HEK293 (cell line): Measurements from ENCODE around the gene GOLGA8N.

Experiments
- CTCF ChIA-PET: fragments of 350-600 bp; formaldehyde crosslinking; extraction: SDS; loops from one replicate; lab custom pipeline; 2021; ENCODE audit warnings: antibody characterized with exemption; lab: Yijun Ruan, JAX
- POLR2A ChIA-PET: fragments of 300-600 bp; formaldehyde crosslinking; extraction: SDS; loops from one replicate; lab custom pipeline; 2020; ENCODE audit warnings: antibody characterized with exemption, inconsistent platforms; lab: Yijun Ruan, JAX
- H3K27ac ChIP-seq: fragments of 200-500 bp; sonication (Bioruptor generic); 2 replicates; pipeline ENCODE4 v1.5.1; 2014; ENCODE audit warnings: low read depth, low read length, control low read depth, inconsistent platforms; ENCODE audit errors: extremely low read depth
- H3K36me3 ChIP-seq, 2 experiments: fragments of 200-500 bp in 1 of 2; sonication (Bioruptor generic) in 1 of 2; 1 replicate in 1 of 2; 2 replicates in 1 of 2; pipeline ENCODE4 v1.5.1; 2014 to 2017; ENCODE audit warnings: inconsistent platforms in 2 of 2, low read length in 2 of 2; ENCODE audit not compliant: control insufficient read depth in 2 of 2, insufficient read depth in 1 of 2
- H3K4me1 ChIP-seq: fragments of 200-500 bp; sonication (Bioruptor generic); 2 replicates; pipeline ENCODE4 v1.5.1; 2014; ENCODE audit warnings: mild to moderate bottlenecking, low read length, inconsistent platforms; ENCODE audit not compliant: control insufficient read depth, insufficient read depth
- H3K4me3 ChIP-seq: 2 replicates; pipeline ENCODE4 v1.5.1; 2011; ENCODE audit warnings: low read depth, mild to moderate bottlenecking, control low read depth, low read length, moderate library complexity
- H3K9me3 ChIP-seq: fragments of 200-500 bp; sonication (Bioruptor generic); 2 replicates; pipeline ENCODE4 v1.5.1; 2014; ENCODE audit warnings: low read depth, low read length, inconsistent platforms; ENCODE audit not compliant: control insufficient read depth, insufficient read depth
- GLI2 ChIP-seq: fragments of 450-650 bp; formaldehyde crosslinking; IDR thresholded peaks from 2 replicates; pipeline ENCODE4; 2017; ENCODE audit warnings: missing biosample characterization, missing genetic modification characterization, low read depth, borderline replicate concordance
- HOXC10 ChIP-seq: sonication (generic); formaldehyde crosslinking; IDR thresholded peaks from 2 replicates; pipeline ENCODE4 v1.8.1; 2023; ENCODE audit warnings: mild to moderate bottlenecking, missing genetic modification reagents
- IKZF3 ChIP-seq: fragments of 450-650 bp; IDR thresholded peaks from 2 replicates; pipeline ENCODE4 v1.5.0; 2018; ENCODE audit warnings: missing biosample characterization, mild to moderate bottlenecking, missing genetic modification characterization, moderate library complexity
- KLF16 ChIP-seq: fragments of 450-650 bp; formaldehyde crosslinking; IDR thresholded peaks from 2 replicates; pipeline ENCODE4 v1.5.1; 2017; ENCODE audit warnings: missing biosample characterization, missing genetic modification characterization
- KLF7 ChIP-seq: fragments of 450-650 bp; formaldehyde crosslinking; IDR thresholded peaks from 2 replicates; pipeline ENCODE4 v1.5.1; 2016; ENCODE audit warnings: missing biosample characterization, missing genetic modification characterization, borderline replicate concordance
- MEIS1 ChIP-seq: sonication (generic); formaldehyde crosslinking; IDR thresholded peaks from 2 replicates; pipeline ENCODE4 v1.8.1; 2022; ENCODE audit warnings: missing genetic modification reagents, mild to moderate bottlenecking, borderline replicate concordance
- ZBTB10 ChIP-seq: fragments of 450-650 bp; formaldehyde crosslinking; IDR thresholded peaks from 2 replicates; pipeline ENCODE4 v1.5.1; 2016; ENCODE audit warnings: missing biosample characterization, missing genetic modification characterization
- ZBTB11 ChIP-seq: fragments of 450-650 bp; formaldehyde crosslinking; conservative IDR thresholded peaks from 2 replicates; pipeline ENCODE4 v1.5.1; 2016; ENCODE audit warnings: low read depth, missing biosample characterization, missing genetic modification characterization
- ZNF114 ChIP-seq: fragments of 450-650 bp; formaldehyde crosslinking; IDR thresholded peaks from 2 replicates; pipeline ENCODE4 v1.5.0; 2017; ENCODE audit warnings: missing biosample characterization, missing genetic modification characterization
- ZNF157 ChIP-seq: fragments of 450-650 bp; formaldehyde crosslinking; IDR thresholded peaks from 2 replicates; pipeline ENCODE4 v1.5.1; 2016; ENCODE audit warnings: missing biosample characterization, missing genetic modification characterization
- ZNF19 ChIP-seq: fragments of 450-650 bp; formaldehyde crosslinking; IDR thresholded peaks from 2 replicates; pipeline ENCODE4; 2016; ENCODE audit warnings: missing biosample characterization, missing genetic modification characterization, low read depth
- ZNF311 ChIP-seq: fragments of 450-650 bp; formaldehyde crosslinking; IDR thresholded peaks from 2 replicates; pipeline ENCODE4 v1.5.1; 2017; ENCODE audit warnings: missing biosample characterization, missing genetic modification characterization, borderline replicate concordance
- ZNF324 ChIP-seq: fragments of 450-650 bp; formaldehyde crosslinking; IDR thresholded peaks from 2 replicates; pipeline ENCODE4 v1.5.1; 2016; ENCODE audit warnings: missing biosample characterization, missing genetic modification characterization
- ZNF341 ChIP-seq: fragments of 450-650 bp; formaldehyde crosslinking; IDR thresholded peaks from 2 replicates; pipeline ENCODE4; 2016; ENCODE audit warnings: low read depth, missing biosample characterization, missing genetic modification characterization
- ZNF404 ChIP-seq: fragments of 450-650 bp; formaldehyde crosslinking; IDR thresholded peaks from 2 replicates; pipeline ENCODE4 v1.5.1; 2017; ENCODE audit warnings: missing biosample characterization, missing genetic modification characterization
- ZNF416 ChIP-seq: fragments of 450-650 bp; formaldehyde crosslinking; IDR thresholded peaks from 2 replicates; pipeline ENCODE4 v1.5.1; 2016; ENCODE audit warnings: missing biosample characterization, missing genetic modification characterization
- ZNF433 ChIP-seq: fragments of 450-650 bp; formaldehyde crosslinking; IDR thresholded peaks from 2 replicates; pipeline ENCODE4 v1.5.1; 2016; ENCODE audit warnings: missing biosample characterization, missing genetic modification characterization, low read depth
- ZNF488 ChIP-seq: fragments of 450-650 bp; formaldehyde crosslinking; IDR thresholded peaks from 2 replicates; pipeline ENCODE4 v1.5.1; 2016; ENCODE audit warnings: missing biosample characterization, missing genetic modification characterization
- ZNF518A ChIP-seq: fragments of 450-650 bp; formaldehyde crosslinking; conservative IDR thresholded peaks from 2 replicates; pipeline ENCODE4 v1.5.1; 2016; ENCODE audit warnings: low read depth, missing biosample characterization, missing genetic modification characterization
- ZNF530 ChIP-seq: fragments of 450-650 bp; formaldehyde crosslinking; IDR thresholded peaks from 2 replicates; pipeline ENCODE4 v1.5.1; 2016; ENCODE audit warnings: low read depth, missing biosample characterization, missing genetic modification characterization
- ZNF549 ChIP-seq: fragments of 450-650 bp; IDR thresholded peaks from 2 replicates; pipeline ENCODE4 v1.5.1; 2018; ENCODE audit warnings: missing biosample characterization, missing genetic modification characterization, mild to moderate bottlenecking, inconsistent platforms, moderate library complexity
- ZNF571 ChIP-seq: fragments of 450-650 bp; formaldehyde crosslinking; IDR thresholded peaks from 2 replicates; pipeline ENCODE4 v1.5.0; 2017; ENCODE audit warnings: missing biosample characterization, missing genetic modification characterization
- ZNF654 ChIP-seq: fragments of 450-650 bp; formaldehyde crosslinking; IDR thresholded peaks from 2 replicates; pipeline ENCODE4 v1.5.1; 2016; ENCODE audit warnings: low read depth, missing biosample characterization, missing genetic modification characterization
- ZNF76 ChIP-seq: fragments of 450-650 bp; formaldehyde crosslinking; IDR thresholded peaks from 2 replicates; pipeline ENCODE4; 2016; ENCODE audit warnings: low read depth, missing biosample characterization, missing genetic modification characterization, borderline replicate concordance
- ZNF785 ChIP-seq: fragments of 450-650 bp; formaldehyde crosslinking; IDR thresholded peaks from 2 replicates; pipeline ENCODE4 v1.5.1; 2016; ENCODE audit warnings: missing biosample characterization, missing genetic modification characterization

Gene GOLGA8N

GRCh38 chr15:32636908-32637567, 43.8 kb downstream of the GOLGA8N start:
- no peaks in the 10 kb centered on the region for H3K4me1 ChIP-seq
- H3K9me3 ChIP-seq, result no peaks in the 10 kb centered on the region
- CTCF ChIA-PET, result interaction anchor here (0.7 kb wide), 1 partner anchor 76 kb away, joined by 3 read pairs; no protein-coding TSS in a partner anchor
- TF ChIP-seq ZNF19 (tag by site-specific recombination) (no peak), KLF16 (tag by site-specific recombination) (no peak), ZNF433 (tag by site-specific recombination) (no peak), ZNF157 (no peak), ZNF114 (tag by site-specific recombination) (no peak), ZNF654 (tag by site-specific recombination) (no peak), ZNF518A (no peak), HOXC10 (no peak), ZNF530 (no peak), ZNF404 (tag by site-specific recombination) (no peak), ZNF324 (tag by site-specific recombination) (no peak), ZNF488 (no peak), KLF7 (tag by site-specific recombination) (no peak), ZNF785 (tag by site-specific recombination) (no peak), MEIS1 (CRISPR knock-in tag) (no peak), ZBTB10 (tag by site-specific recombination) (no peak)
- no peak overlapping the region for H3K27ac ChIP-seq
- POLR2A ChIA-PET, result no interaction called here
- no peak overlapping the region for H3K4me3 ChIP-seq
- peaks cover 44 to 63% of the 10 kb centered on the region in 2 experiments for H3K36me3 ChIP-seq

- CTCF ChIA-PET, result interaction anchor here (0.7 kb wide), 1 partner anchor 75 kb away, joined by 3 read pairs; no protein-coding TSS in a partner anchor
- Histone ChIP-seq H3K4me3 (no peak overlapping the region), H3K27ac (no peak overlapping the region), H3K36me3 (peaks cover 44 to 63% of the 10 kb centered on the region in 2 experiments), H3K4me1 (peaks cover 2% of the 10 kb centered on the region), H3K9me3 (no peaks in the 10 kb centered on the region)
- POLR2A ChIA-PET, result no interaction called here
- no peak for TF ChIP-seq IKZF3 (tag by site-specific recombination)
- TF ChIP-seq ZNF416 (tag by site-specific recombination), result no peak
- no peak for TF ChIP-seq GLI2
- TF ChIP-seq ZNF549 (tag by site-specific recombination), result no peak
- no peak for TF ChIP-seq ZNF311 (tag by site-specific recombination)
- TF ChIP-seq ZNF76 (tag by site-specific recombination), result no peak
- TF ChIP-seq ZNF571 (tag by site-specific recombination), result no peak
- TF ChIP-seq ZNF341 (tag by site-specific recombination), result no peak
- TF ChIP-seq ZBTB11 (tag by site-specific recombination), result no peak
Measured at GRCh38 chr15:32637704-32638103, 44.4 kb downstream of the GOLGA8N start.
